HPDE6-E6E7 (cell line): Measurements from ENCODE around the gene ENTPD6.

ENCODE experiments used
- DNase-seq: peaks from one replicate; pipeline ENCODE4 v3.0.0; 2011; ENCODE audit warnings: missing footprints; ENCODE audit errors: extremely low spot score

The ENTPD6 gene

GRCh38 chr20:25209400-25209799, 13.9 kb downstream of the ENTPD6 start:
- no peak for DNase-seq

DNA sequence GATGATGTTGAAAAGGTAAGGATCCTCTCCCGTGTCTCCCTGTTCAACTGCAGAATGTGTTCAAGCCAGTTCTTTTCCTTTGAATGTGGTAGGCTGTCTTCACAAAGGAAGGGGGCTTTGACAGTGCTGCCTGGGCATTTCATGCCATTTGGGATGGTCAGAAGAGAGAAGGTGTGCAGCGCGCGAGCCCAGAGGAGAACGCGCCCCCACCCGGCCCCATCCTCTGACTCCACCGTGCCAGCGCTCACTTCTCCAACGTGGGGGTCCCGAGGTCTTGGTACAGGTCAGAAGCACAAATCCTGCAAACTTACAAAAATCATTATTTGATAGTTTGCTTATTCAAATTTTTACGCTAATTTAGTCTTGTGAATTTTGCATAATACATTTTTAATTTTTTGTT, 14.4 kb downstream of the ENTPD6 start:
- DNase-seq = no peak

- DNase-seq = no peak
Measured at GRCh38 chr20:25211273-25211672, 15.8 kb downstream of the ENTPD6 start.

GRCh38 chr20:25212242-25212641, 16.7 kb downstream of the ENTPD6 start:
- DNase-seq = no peak

- DNase-seq = no peak
Measured at GRCh38 chr20:25213566-25214425, 18.3 kb downstream of the ENTPD6 start.

GRCh38 chr20:25214426-25214790, 18.9 kb downstream of the ENTPD6 start:
- no peak for DNase-seq

- DNase-seq = no peak
Measured at GRCh38 chr20:25214819-25215218, 19.3 kb downstream of the ENTPD6 start.

DNA sequence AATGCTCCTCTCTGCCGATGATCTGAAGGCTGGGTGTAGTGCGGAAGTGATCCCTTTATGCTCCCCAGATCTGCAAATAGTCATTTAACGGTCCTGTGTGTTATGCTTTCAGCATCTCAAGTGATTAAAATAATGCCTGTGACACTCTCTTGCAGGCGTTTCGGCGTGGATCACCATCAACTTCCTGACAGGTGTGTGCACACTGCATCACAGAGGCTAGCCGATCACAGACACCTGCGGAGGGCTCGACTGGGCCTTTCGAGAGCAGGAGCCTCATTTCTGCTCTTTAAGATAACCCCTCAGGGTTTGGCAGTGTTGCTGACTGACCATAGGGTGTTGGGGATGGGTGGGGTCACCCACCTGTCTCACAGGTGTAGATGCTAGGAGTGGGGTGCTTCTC, 20.0 kb downstream of the ENTPD6 start:
- no peak for DNase-seq

- no peak for DNase-seq
Measured at GRCh38 chr20:25216199-25216945, 20.9 kb downstream of the ENTPD6 start.

DNA sequence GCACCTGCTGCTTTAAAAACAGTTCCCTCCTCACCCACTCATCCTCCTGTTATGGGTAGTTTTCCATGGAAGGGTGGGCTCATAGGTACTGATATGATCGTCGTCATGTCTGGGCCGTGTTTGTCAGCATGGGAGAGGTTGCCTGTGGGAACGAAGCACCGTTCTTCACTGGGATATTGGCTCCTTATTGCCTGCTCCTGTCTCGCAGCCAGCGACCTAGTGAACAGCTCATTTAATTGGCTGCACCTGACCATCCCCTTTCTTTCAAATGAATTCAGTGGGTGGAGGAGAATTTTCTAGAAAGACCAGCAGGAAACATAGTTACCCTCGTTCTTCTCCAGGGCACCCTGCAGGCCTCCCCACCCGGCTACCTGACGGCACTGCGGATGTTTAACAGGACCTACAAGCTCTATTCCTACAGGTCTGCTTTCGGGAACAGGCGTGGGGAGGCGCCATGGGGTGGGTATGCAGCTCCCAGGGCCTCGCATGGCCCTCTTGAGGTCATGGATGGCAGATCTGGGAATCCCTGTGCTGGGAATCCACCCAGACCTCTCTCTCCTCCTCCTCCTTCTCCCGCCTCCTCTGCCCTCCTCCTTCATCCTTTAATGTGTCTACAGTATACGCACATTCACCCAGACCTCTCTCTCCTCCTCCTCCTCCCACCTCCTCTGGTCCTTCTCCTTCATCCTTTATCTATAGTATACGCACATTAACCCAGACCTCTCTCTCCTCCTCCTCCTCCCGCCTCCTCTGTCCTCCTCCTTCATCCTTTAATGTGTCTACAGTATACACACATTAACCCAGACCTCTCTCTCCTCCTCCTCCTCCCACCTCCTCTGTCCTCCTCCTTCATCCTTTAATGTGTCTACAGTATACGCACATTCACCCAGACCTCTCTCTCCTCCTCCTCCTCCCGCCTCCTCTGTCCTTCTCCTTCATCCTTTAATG, 21.9 kb downstream of the ENTPD6 start:
- no peak for DNase-seq

DNA sequence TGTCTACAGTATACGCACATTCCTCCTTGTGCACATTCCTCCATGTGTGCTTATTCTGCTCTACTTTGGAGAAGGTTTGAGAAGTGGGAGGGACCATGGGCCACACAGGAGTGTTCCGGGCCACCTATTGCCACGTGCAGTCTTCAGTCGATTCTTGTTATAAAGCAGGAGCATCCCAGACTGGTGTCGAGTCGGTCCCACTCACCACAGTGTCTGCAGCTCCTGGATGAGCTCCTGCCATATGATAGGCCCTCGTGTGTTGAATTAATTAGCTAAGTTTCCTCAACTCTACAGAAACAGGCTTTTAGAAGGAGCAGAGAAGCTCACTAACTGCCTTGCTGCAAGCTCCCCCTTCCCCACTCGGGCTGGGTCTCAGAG, 22.6 kb downstream of the ENTPD6 start:
- DNase-seq = no peak

DNA sequence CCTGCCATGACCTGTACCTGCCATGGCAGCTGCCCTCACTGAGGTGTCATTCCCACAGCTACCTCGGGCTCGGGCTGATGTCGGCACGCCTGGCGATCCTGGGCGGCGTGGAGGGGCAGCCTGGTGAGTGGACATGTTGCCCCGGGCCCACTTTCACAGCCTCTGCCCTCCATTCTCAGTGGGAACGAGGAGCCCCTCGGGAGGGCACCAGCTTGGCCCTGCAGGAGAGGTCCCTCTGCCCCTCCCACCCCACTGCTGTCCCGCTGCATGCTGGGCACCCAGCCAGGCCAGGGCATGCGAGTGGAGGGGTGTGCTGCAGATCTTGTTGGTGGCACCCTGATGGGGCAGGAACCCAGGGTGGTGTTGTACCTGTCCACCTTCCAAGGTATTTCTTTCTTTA, 23.0 kb downstream of the ENTPD6 start:
- no peak for DNase-seq

DNA sequence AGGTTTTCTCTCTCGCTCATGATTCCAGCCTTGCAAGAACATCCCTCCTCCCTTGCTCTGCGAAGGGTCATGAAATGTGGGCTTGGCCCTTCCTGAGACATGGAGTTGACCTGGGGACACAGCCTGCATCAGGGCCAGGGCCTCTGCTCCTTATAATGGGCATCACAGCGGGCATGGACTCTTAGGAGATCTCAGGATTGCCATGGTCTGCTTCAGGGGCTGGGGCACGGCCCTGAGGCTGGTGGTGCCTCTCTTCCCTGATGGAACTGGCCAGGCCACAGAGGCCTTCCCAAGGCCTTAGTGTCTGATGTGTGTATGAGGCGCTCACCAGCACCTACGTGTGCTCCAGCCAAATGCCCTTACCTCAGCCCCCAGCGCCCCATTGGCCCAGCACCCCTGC, 23.9 kb downstream of the ENTPD6 start:
- DNase-seq = no peak

DNA sequence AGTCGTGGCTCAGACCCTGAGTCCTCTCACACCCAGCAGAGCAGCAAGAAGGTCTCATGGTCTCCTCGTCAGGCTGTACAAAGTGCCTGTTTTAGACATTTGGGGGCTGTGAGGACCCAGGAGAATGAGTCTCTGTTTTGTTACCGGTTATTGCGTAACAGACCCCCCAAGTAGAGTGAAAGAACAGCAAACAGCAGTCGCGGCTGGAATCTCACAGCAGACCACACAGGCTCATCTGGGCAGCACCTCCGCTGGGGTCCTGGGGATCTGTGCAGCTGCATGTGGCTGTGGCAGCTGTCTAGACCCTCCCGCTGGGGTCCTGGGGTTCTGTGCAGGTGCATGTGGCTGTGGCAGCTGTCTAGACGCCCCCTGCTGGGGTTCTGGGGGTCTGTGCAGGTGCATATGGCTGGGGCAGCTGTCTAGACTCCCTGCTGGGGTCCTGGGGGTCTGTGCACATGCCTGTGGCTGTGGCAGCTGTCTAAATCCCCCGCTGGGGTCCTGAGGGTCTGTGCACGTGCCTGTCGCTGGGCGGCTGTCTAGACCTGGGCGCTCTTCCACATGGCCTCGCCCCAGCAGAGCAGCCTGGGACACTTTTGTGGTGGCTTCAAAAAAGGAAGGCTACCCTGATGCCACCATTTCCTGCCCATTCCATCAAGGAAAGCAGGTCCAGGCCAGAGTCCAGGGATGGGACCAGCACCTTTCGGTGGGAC, 24.7 kb downstream of the ENTPD6 start:
- DNase-seq = no peak

GRCh38 chr20:25220810-25221591, 25.5 kb downstream of the ENTPD6 start:
- DNase-seq = no peak

DNA sequence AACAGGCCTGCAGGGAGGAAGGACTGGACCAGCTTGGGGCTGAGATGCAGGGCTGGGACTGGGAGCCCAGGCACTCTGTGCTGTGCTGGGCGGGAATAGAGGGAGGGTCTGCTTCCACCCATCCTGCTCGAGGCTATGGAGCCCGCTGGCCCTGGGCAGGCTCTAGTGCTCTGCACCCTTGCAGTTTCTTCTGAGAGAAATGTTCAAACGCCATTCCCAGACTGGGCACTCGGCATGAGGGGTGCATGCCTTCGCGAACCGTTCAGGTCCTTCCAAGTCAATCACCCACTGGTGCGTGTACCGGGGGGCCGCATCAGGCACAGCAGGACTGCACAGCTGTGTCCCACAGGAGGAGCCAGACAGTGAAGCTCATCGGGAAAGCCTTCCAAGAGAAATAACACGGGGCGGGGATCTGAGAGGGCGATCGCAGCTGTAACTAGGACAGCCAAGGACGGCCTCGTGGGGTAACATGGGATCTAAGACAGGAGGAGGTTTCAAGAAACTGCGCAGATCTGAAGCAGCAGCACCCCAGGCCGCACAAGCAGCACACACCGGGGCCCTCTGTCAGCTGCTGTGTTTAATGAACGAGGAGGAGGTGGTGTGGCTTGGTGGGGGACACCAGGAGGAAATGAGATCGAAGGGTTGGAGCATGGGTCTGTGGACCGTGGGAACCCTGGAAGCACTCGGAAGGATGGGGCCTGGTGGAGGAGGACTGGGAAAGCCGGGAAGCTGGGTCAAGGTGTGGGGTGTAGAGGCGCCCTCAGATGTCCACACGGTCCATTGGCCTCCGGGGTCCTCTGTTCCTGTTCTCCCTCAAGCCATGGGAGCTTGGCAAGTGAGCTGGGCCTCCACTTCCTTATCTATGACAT, 26.3 kb downstream of the ENTPD6 start:
- DNase-seq = no peak

- no peak for DNase-seq
Measured at GRCh38 chr20:25222461-25223178, 27.1 kb downstream of the ENTPD6 start.

- DNase-seq = peak; percentile 100
Measured at GRCh38 chr20:25223179-25223661, 27.7 kb downstream of the ENTPD6 start.
